Measurements from ENCODE around the gene CCR5AS.

Gene CCR5AS

GRCh38 chr3:46361408-46362283 lies 45.2 kb downstream of the CCR5AS start:
- no peaks in the 10 kb centered on the region for H3K4me1 ChIP-seq
- no peaks in the 10 kb centered on the region for H3K27me3 ChIP-seq
- DNase-seq = no peak
- H3K36me3 ChIP-seq = no peaks in the 10 kb centered on the region
- intact Hi-C loops (cut with DNase I; ENCODE audit: low total_unique reads) = no loop called here
- no peaks in the 10 kb centered on the region for H3K9me3 ChIP-seq
- no peak overlapping the region for H3K4me3 ChIP-seq
- TF ChIP-seq CTCF (IDR thresholded peaks at IDR 0.05) (no peak), POLR2A (IDR thresholded peaks at IDR 0.05) (no peak)
- H3K27ac ChIP-seq = no peak overlapping the region

GRCh38 chr3:46360907-46361306 lies 46.0 kb downstream of the CCR5AS start:
- H3K9me3 ChIP-seq = no peaks in the 10 kb centered on the region
- H3K27me3 ChIP-seq = no peaks in the 10 kb centered on the region
- no peak for TF ChIP-seq POLR2A (IDR thresholded peaks at IDR 0.05)
- TF ChIP-seq CTCF (IDR thresholded peaks at IDR 0.05) = no peak
- H3K4me3 ChIP-seq = no peak overlapping the region
- no peaks in the 10 kb centered on the region for H3K36me3 ChIP-seq
- H3K27ac ChIP-seq = no peak overlapping the region
- DNase-seq = no peak
- intact Hi-C loops (cut with DNase I; ENCODE audit: low total_unique reads) = no loop called here
- H3K4me1 ChIP-seq = no peaks in the 10 kb centered on the region

GRCh38 chr3:46359733-46360493 lies 47.0 kb downstream of the CCR5AS start:
- H3K27me3 ChIP-seq = no peaks in the 10 kb centered on the region
- H3K4me1 ChIP-seq = no peaks in the 10 kb centered on the region
- TF ChIP-seq CTCF (IDR thresholded peaks at IDR 0.05) (no peak), POLR2A (IDR thresholded peaks at IDR 0.05) (no peak)
- intact Hi-C loops (cut with DNase I; ENCODE audit: low total_unique reads) = no loop called here
- H3K4me3 ChIP-seq = no peak overlapping the region
- no peaks in the 10 kb centered on the region for H3K9me3 ChIP-seq
- no peak overlapping the region for H3K27ac ChIP-seq
- H3K36me3 ChIP-seq = no peaks in the 10 kb centered on the region
- DNase-seq = no peak

- H3K4me1 ChIP-seq = no peaks in the 10 kb centered on the region
- DNase-seq = no peak
- no peak overlapping the region for H3K27ac ChIP-seq
- no peak overlapping the region for H3K4me3 ChIP-seq
- H3K9me3 ChIP-seq = no peaks in the 10 kb centered on the region
- intact Hi-C loops (cut with DNase I; ENCODE audit: low total_unique reads) = no loop called here
- no peaks in the 10 kb centered on the region for H3K36me3 ChIP-seq
- TF ChIP-seq CTCF (IDR thresholded peaks at IDR 0.05) (no peak), POLR2A (IDR thresholded peaks at IDR 0.05) (no peak)
- H3K27me3 ChIP-seq = no peaks in the 10 kb centered on the region
These were observed 48.4 kb downstream of the CCR5AS start for GRCh38 chr3:46358466-46358865.

- Histone ChIP-seq H3K27ac (no peak overlapping the region), H3K36me3 (no peaks in the 10 kb centered on the region), H3K27me3 (no peaks in the 10 kb centered on the region), H3K4me1 (no peaks in the 10 kb centered on the region), H3K9me3 (no peaks in the 10 kb centered on the region), H3K4me3 (no peak overlapping the region)
- intact Hi-C loops (cut with DNase I; ENCODE audit: low total_unique reads) = no loop called here
- TF ChIP-seq POLR2A (IDR thresholded peaks at IDR 0.05) = no peak
- no peak for TF ChIP-seq CTCF (IDR thresholded peaks at IDR 0.05)
- DNase-seq = no peak
These were observed 50.0 kb downstream of the CCR5AS start for GRCh38 chr3:46356909-46357308.

Measured in uterus (tissue), 3 donors.